HepG2 (cell line): ENCODE data around the gene NOX4. TPM values are rescaled to one million over a fixed set of nuclear protein-coding genes. Genes with fewer than 3 reads are reported as not detected.

ENCODE experiments used
- ATAC-seq: fragments of 200-7000 bp; cut with Tn5 transposase; 3 replicates; pipeline ENCODE4 v1.9.1; 2020; ENCODE audit warnings: mild to moderate bottlenecking, moderate library complexity
- BruUV-seq: library from RNA; stranded (reverse); fragments of 400-500 nt; replicated peaks from 2 replicates; lab custom pipeline; 2021; lab: Mats Ljungman, UMichigan
- CTCF ChIA-PET: fragments of 300-600 bp; formaldehyde crosslinking; extraction: SDS; loops from one replicate; lab custom pipeline; 2021; ENCODE audit warnings: low total read pairs, inconsistent platforms, low intra/inter-chr PET ratio; lab: Yijun Ruan, JAX
- POLR2A ChIA-PET: fragments of 350-600 bp; sonication (Branson Sonifier 250); formaldehyde crosslinking; loops from one replicate; lab custom pipeline; 2020; ENCODE audit warnings: antibody characterized with exemption, inconsistent platforms; lab: Yijun Ruan, JAX
- DNase-seq: peaks from one replicate; pipeline ENCODE4 v3.0.0-alpha.2; 2015; ENCODE audit warnings: low spot score
- FAIRE-seq: peaks from 3 replicates; lab custom pipeline; 2011; peaks lifted over from hg19 to GRCh38; lab: Jason Lieb, UNC
- H2AFZ ChIP-seq: one replicate; pipeline ENCODE4 v1.6.1; 2011; ENCODE audit warnings: low read length, inconsistent platforms
- H3K27ac ChIP-seq: fragments of 300-600 bp; 3 replicates; pipeline ENCODE4 v1.8.0; 2011; ENCODE audit warnings: mixed run types, mild to moderate bottlenecking, mixed read lengths, low read length, inconsistent platforms; ENCODE audit not compliant: insufficient read depth; ENCODE audit errors: extremely low read length
- H3K27me3 ChIP-seq, 2 experiments: fragments of 200-600 bp in 1 of 2; 2 replicates in 1 of 2; 3 replicates in 1 of 2; pipeline versions ENCODE4 v1.6.0 to v1.8.0; 2011; ENCODE audit warnings: low read length in 2 of 2, mild to moderate bottlenecking in 2 of 2, moderate library complexity in 2 of 2, inconsistent platforms in 1 of 2; ENCODE audit not compliant: insufficient read depth in 2 of 2, control insufficient read depth in 1 of 2
- H3K36me3 ChIP-seq, 2 experiments: fragments of 200-600 bp in 1 of 2; replicated peaks in 1 of 2; 2 replicates in 1 of 2; 3 replicates in 1 of 2; pipeline versions ENCODE4 v1.5.1 to v1.8.0; 2011; ENCODE audit warnings: low read length in 2 of 2, inconsistent platforms in 1 of 2; ENCODE audit not compliant: insufficient read depth in 2 of 2, control insufficient read depth in 1 of 2
- H3K4me1 ChIP-seq: 2 replicates; pipeline ENCODE4 v1.5.1; 2012; ENCODE audit warnings: low read length, inconsistent platforms; ENCODE audit not compliant: insufficient read depth
- H3K4me2 ChIP-seq: 2 replicates; pipeline ENCODE4 v1.6.0; 2011; ENCODE audit warnings: low read depth, low read length, inconsistent platforms
- H3K4me3 ChIP-seq, 3 experiments: fragments of 200-600 bp in 1 of 3; sonication (generic), shearing (Covaris generic) in 1 of 3; replicated peaks in 1 of 3; 2 replicates each; pipeline ENCODE4 v1.5.1; 2011 to 2016; ENCODE audit warnings: low read length in 3 of 3, inconsistent platforms in 2 of 3, low read depth in 2 of 3, mild to moderate bottlenecking in 2 of 3, control low read depth in 1 of 3, mixed read lengths in 1 of 3; ENCODE audit not compliant: insufficient read depth in 1 of 3
- H3K79me2 ChIP-seq: one replicate; pipeline ENCODE4 v1.6.1; 2011; ENCODE audit warnings: low read length, inconsistent platforms; ENCODE audit not compliant: insufficient read depth
- H3K9ac ChIP-seq: 2 replicates; pipeline ENCODE4 v1.6.0; 2011; ENCODE audit warnings: mild to moderate bottlenecking, low read depth, low read length, inconsistent platforms; ENCODE audit not compliant: insufficient read depth
- H3K9me3 ChIP-seq: 2 replicates; pipeline ENCODE4 v1.5.1; 2012; ENCODE audit warnings: mild to moderate bottlenecking, low read length
- H4K20me1 ChIP-seq: 2 replicates; pipeline ENCODE4 v1.6.0; 2011; ENCODE audit warnings: inconsistent platforms, mild to moderate bottlenecking, low read length, moderate library complexity; ENCODE audit not compliant: insufficient read depth
- CSRNP2 ChIP-seq: sonication (generic); formaldehyde crosslinking; conservative IDR thresholded peaks from 2 replicates; pipeline ENCODE4 v1.8.0; 2022; ENCODE audit warnings: low read depth, missing genetic modification reagents
- FOXK1 ChIP-seq: sonication (generic); formaldehyde crosslinking; IDR thresholded peaks from 2 replicates; pipeline ENCODE4 v1.4.0; 2020; ENCODE audit warnings: low read depth, missing genetic modification reagents, borderline replicate concordance
- KLF9 ChIP-seq: IDR thresholded peaks from 2 replicates; pipeline ENCODE4 v1.6.1; 2016; ENCODE audit warnings: low read depth
- NFYC ChIP-seq: IDR thresholded peaks from 2 replicates; pipeline ENCODE4 v1.6.1; 2016; ENCODE audit warnings: missing genetic modification reagents, missing compliant biosample characterization
- ZNF260 ChIP-seq: sonication (generic); formaldehyde crosslinking; IDR thresholded peaks from 2 replicates; pipeline ENCODE4 v1.4.0; 2020; ENCODE audit warnings: missing genetic modification reagents, low read depth, mild to moderate bottlenecking, borderline replicate concordance
- WGBS: methylation state at CpG from one replicate; pipeline ENCODE4 v1.1.6; 2017; ENCODE audit warnings: low lambda C conversion rate; 5-methylcytosine and 5-hydroxymethylcytosine counted together
- in situ Hi-C: cut with HindIII; loops from 2 replicates; pipeline ENCODE4 v1.10.0; 2017; ENCODE audit warnings: low pct_unique_long_range_greater_than_20kb; ENCODE audit not compliant: extremely low pct_ligation_motif_present
- intact Hi-C: fragments of 100-400 bp; cut with micrococcal nuclease; formaldehyde crosslinking; loops from one replicate; pipeline ENCODE4 v1.10.0; 2022; ENCODE audit not compliant: unreplicated experiment
- polyA plus RNA-seq, 8 experiments: library from polyadenylated mRNA; depleted of rRNA in 3 of 8; stranded (reverse) in 7 of 8; unstranded in 1 of 8; fragments of >200 nt; fragmentation: Illumina TruSeq in 4 of 8; extraction: Trizol in 4 of 8; gene quantifications; 2 replicates each; pipeline versions ENCODE4 v1.2.1 to v1.2.3, GENCODE V29; 2011 to 2016; ENCODE audit warnings: low read depth in 4 of 8, missing spikeins in 1 of 8, mixed read lengths in 1 of 8; ENCODE audit not compliant: insufficient read depth in 1 of 8
- total RNA-seq, 5 experiments: library from RNA; depleted of rRNA; stranded (reverse); fragments of >200 nt; fragmentation: Illumina TruSeq; extraction: Trizol; gene quantifications; 2 replicates each; pipeline ENCODE4 v1.2.3, GENCODE V29; 2016; ENCODE audit warnings: low read depth in 1 of 5
- TF ChIP-seq, protein P1 (sequence below): sonication (generic); formaldehyde crosslinking; IDR thresholded peaks from 2 replicates; pipeline ENCODE4 v1.9.0; 2021; ENCODE audit warnings: missing genetic modification reagents, mild to moderate bottlenecking, borderline replicate concordance

The NOX4 gene
- total and polyA plus RNA-seq, 2 of the 13 experiments (the other 11 are each of a cell fraction or from before 2014, with no cell fraction given) = not detected

GRCh38 chr11:89327885-89328284 is 163.3 kb downstream of the NOX4 start:
- intact Hi-C loops = no loop called here
- no peak for DNase-seq
- Histone ChIP-seq H3K27ac (no peak overlapping the region), H3K4me3 (no peak overlapping the region), H3K9me3 (no peaks in the 10 kb centered on the region), H3K79me2 (no peaks in the 10 kb centered on the region), H3K27me3 (no peaks in the 10 kb centered on the region), H3K9ac (no peak overlapping the region), H3K4me2 (no peak overlapping the region), H3K4me1 (no peaks in the 10 kb centered on the region), H3K36me3 (no peaks in the 10 kb centered on the region), H4K20me1 (no peaks in the 10 kb centered on the region), H2AFZ (no peak overlapping the region)
- no peak for FAIRE-seq
- ChIA-PET CTCF (no interaction called here), POLR2A (no interaction called here)
- in situ Hi-C loops = no loop called here
- 3% methylated on average over 5 of the region's 5 CpGs for WGBS
- no peak for ATAC-seq
- no TSS peak for BruUV-seq
- TF ChIP-seq FOXK1 (no peak), ZNF260 (CRISPR knock-in tag) (no peak), KLF9 (no peak), NFYC (CRISPR knock-in tag) (no peak), CSRNP2 (CRISPR knock-in tag) (no peak)
- TF ChIP-seq, protein P1, sequence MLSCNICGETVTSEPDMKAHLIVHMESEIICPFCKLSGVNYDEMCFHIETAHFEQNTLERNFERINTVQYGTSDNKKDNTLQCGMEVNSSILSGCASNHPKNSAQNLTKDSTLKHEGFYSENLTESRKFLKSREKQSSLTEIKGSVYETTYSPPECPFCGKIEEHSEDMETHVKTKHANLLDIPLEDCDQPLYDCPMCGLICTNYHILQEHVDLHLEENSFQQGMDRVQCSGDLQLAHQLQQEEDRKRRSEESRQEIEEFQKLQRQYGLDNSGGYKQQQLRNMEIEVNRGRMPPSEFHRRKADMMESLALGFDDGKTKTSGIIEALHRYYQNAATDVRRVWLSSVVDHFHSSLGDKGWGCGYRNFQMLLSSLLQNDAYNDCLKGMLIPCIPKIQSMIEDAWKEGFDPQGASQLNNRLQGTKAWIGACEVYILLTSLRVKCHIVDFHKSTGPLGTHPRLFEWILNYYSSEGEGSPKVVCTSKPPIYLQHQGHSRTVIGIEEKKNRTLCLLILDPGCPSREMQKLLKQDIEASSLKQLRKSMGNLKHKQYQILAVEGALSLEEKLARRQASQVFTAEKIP (CRISPR knock-in tag) = no peak
